Heart right ventricle (tissue), 16 donors: ENCODE measurements around the gene FAM229A. TPM values are rescaled to one million over a fixed set of nuclear protein-coding genes. Genes with fewer than 3 reads are reported as not detected.
A peak's percentile ranks its signal among the peaks of the same experiment; 100 is the strongest.
"Not testable (repeated sequence)": the region's sequence is repeated elsewhere in the genome, so short reads cannot be mapped to it uniquely, and the experiment has no call there.

ENCODE experiments used
- ATAC-seq, 8 donors: fragments of 200-7000 bp; cut with Tn5 transposase; one replicate each; pipeline ENCODE4 v1.9.1; 2020; ENCODE audit warnings: mild to moderate bottlenecking in 8 of 8, moderate library complexity in 8 of 8, moderate number of reproducible peaks in 1 of 8
- DNase-seq, 2 donors: peaks; one replicate each; pipeline ENCODE4 v3.0.0-alpha.2; 2020
- H3K27ac ChIP-seq, 10 donors: fragments of 200-600 bp; sonication (generic) in 2 of 10; one replicate each; pipeline versions ENCODE4 v1.5.0 to v1.8.0; 2020 to 2022; ENCODE audit warnings: mild to moderate bottlenecking in 3 of 10
- H3K27me3 ChIP-seq, 7 donors: fragments of 200-600 bp; one replicate each; pipeline ENCODE4 v1.8.0; 2021 to 2022; ENCODE audit warnings: mild to moderate bottlenecking in 2 of 7
- H3K36me3 ChIP-seq, 9 donors: fragments of 200-600 bp; sonication (generic) in 1 of 9; one replicate each; pipeline versions ENCODE4 v1.5.0 to v1.8.0; 2020 to 2022; ENCODE audit warnings: mild to moderate bottlenecking in 2 of 9
- H3K4me1 ChIP-seq, 9 donors: fragments of 200-600 bp; sonication (generic) in 1 of 9; one replicate each; pipeline versions ENCODE4 v1.5.0 to v1.8.0; 2020 to 2022; ENCODE audit warnings: mild to moderate bottlenecking in 4 of 9
- H3K4me3 ChIP-seq, 10 donors: fragments of 200-600 bp; sonication (generic) in 2 of 10; one replicate each; pipeline versions ENCODE4 v1.5.0 to v1.8.0; 2020 to 2022; ENCODE audit warnings: mild to moderate bottlenecking in 7 of 10, moderate library complexity in 2 of 10
- H3K9me3 ChIP-seq, 11 donors: fragments of 200-600 bp in 10 of 11; sonication (generic) in 2 of 11; one replicate each; pipeline versions ENCODE4 v1.5.0 to v1.8.0; 2013 to 2022; ENCODE audit warnings: mild to moderate bottlenecking in 2 of 11, control low read depth in 1 of 11, moderate library complexity in 1 of 11
- WGBS, 2 donors: extraction: QIAGEN DNeasy Blood & Tissue Kit; methylation state at CpG; one replicate each; pipeline ENCODE4 v1.1.7; 2013; ENCODE audit warnings: inconsistent platforms in 1 of 2; 5-methylcytosine and 5-hydroxymethylcytosine counted together
- intact Hi-C, 10 donors: fragments of 100-400 bp; cut with DNase I; formaldehyde crosslinking; loops; one replicate each; pipeline versions ENCODE4 v1.11.1 to v1.14.2; 2022
- polyA plus RNA-seq, 2 donors: library from polyadenylated mRNA; stranded (reverse); fragments of 200-250 nt; gene quantifications; one replicate each; pipeline ENCODE4 v1.2.3, GENCODE V29; 2013
- total RNA-seq, 10 donors: library from RNA; stranded (reverse); fragmentation: NEBNext Ultra II Directional in 3 of 10; extraction: Animal tissue kit (Norgen Biotek cat#: 25700) in 3 of 10; gene quantifications; one replicate each; pipeline versions ENCODE4 v1.2.1 to v1.2.4, GENCODE V29; 2021 to 2023
- TF ChIP-seq, protein P1 (sequence below), 9 donors: fragments of 200-600 bp; sonication (generic) in 2 of 9; IDR thresholded peaks; one replicate each; pipeline versions ENCODE4 v1.5.0 to v1.8.0; 2021 to 2022; ENCODE audit warnings: antibody characterized with exemption in 9 of 9, mild to moderate bottlenecking in 5 of 9, moderate library complexity in 1 of 9
- donor health status: Arrhythmogenic right ventricular cardiomyopathy.
- donor health status: ischemic (EF 13 %, LVEDD 7.1; RV severe dilation, severe dysfunction).
- donor health status: healthy with polysubstance abuse.
- donor health status: DM: no; HTN: yes; CAD: no.
- donor health status: DM: no; HTN: no; CAD: no.
- donor health status: ischemic (EF 25% LVEDD 6.9; RV normal size, moderate dysfunction).
- donor health status: ischemic (EF 25% LVEDD 5.7; RV mildly dilated, moderate dysfunction).
- donor health status: healthy.
- donor health status: DM: yes; HTN: yes; CAD: no.
- donor health status: Ischemic cardiomyopathy.
- donor health status: ischemic (EF 35%, LVEDD 5.7; RV mildly dilated, moderate dysfunction).
- donor health status: nonischemic (EF 11% LVEDD 7.7; RV severe dilation, severe dysfunction).
- donor health status: DM: yes; HTN: yes; CAD: no.
- donor health status: PGD.
- donor health status: ischemic (EF 29% LVEDD 5.4; RV normal size, mild dysfunction).
- donor health status: nonischemic (EF 23%, LVEDD 6.1; RV moderate dilation, normal function).

FAM229A gene
- total and polyA plus RNA-seq, 12 donors, result 0.93 to 13.4 (median 2.3) TPM

DNA sequence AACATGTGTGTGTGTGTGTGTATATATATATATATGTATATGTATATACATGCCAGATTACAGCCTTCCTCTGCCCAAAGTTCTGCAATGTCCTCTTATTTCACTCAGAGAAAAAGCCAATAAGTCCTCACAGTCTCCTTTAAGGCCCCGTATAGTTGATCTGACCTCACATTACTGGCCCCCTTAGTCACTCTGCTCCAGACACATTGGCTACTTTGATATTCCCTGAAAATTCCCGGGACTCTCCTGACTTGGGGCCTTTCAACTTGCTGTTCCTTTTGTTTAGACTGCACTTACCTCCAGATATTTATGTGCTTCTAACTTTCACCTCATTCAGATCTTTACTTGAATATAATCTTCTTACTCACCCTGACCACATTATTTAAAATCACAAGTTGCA, 36.1 kb upstream of the FAM229A start:
- intact Hi-C loops, result loop anchor here in 2 of 10 donors (10.0 kb wide), 2 partner anchors 184 to 676 kb away; no protein-coding TSS in a partner anchor
- Histone ChIP-seq H3K4me3 (no peak overlapping the region), H3K4me1 (peaks cover 1 to 22% (median 8%) of the 10 kb centered on the region in 9 donors), H3K27me3 (no peaks in the 10 kb centered on the region), H3K27ac (no peak overlapping the region), H3K9me3 (no peaks in the 10 kb centered on the region), H3K36me3 (peaks cover 0 to under 1% (median 0%) of the 10 kb centered on the region in 9 donors)
- ATAC-seq (no peak), DNase-seq (no peak)
- 73 to 75% methylated on average over 2 of the region's 2 CpGs for WGBS, 2 donors
- TF ChIP-seq, protein P1, sequence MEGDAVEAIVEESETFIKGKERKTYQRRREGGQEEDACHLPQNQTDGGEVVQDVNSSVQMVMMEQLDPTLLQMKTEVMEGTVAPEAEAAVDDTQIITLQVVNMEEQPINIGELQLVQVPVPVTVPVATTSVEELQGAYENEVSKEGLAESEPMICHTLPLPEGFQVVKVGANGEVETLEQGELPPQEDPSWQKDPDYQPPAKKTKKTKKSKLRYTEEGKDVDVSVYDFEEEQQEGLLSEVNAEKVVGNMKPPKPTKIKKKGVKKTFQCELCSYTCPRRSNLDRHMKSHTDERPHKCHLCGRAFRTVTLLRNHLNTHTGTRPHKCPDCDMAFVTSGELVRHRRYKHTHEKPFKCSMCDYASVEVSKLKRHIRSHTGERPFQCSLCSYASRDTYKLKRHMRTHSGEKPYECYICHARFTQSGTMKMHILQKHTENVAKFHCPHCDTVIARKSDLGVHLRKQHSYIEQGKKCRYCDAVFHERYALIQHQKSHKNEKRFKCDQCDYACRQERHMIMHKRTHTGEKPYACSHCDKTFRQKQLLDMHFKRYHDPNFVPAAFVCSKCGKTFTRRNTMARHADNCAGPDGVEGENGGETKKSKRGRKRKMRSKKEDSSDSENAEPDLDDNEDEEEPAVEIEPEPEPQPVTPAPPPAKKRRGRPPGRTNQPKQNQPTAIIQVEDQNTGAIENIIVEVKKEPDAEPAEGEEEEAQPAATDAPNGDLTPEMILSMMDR (IDR thresholded peaks at IDR 0.05), result no peak

DNA sequence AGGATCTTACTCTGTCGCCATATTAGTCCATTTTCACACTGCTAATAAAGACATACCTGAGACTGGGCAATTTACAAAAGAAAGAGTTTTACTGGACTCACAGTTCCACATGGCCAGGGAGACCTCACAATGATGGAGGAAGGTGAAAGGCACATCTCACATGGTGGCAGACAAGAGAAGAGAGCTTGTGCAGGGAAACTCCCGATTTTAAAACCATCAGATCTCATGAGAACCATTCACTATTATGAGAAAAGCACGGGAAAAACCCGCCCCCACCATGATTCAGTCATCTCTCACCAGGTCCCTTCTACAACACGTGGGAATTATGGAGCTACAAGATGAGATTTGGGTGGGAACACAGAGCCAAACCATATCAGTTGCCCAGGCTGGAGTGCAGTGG, 34.2 kb upstream of the FAM229A start:
- Histone ChIP-seq H3K4me1 (peaks cover 7 to 41% (median 27%) of the 10 kb centered on the region in 9 donors), H3K36me3 (peaks cover 0 to 19% (median 0%) of the 10 kb centered on the region in 9 donors)
- not testable (repeated sequence) for H3K9me3 ChIP-seq, H3K27ac ChIP-seq, ATAC-seq, H3K4me3 ChIP-seq, H3K27me3 ChIP-seq, DNase-seq
- intact Hi-C loops, result loop anchor here in 2 of 10 donors (10.0 kb wide), 2 partner anchors 182 to 678 kb away; no protein-coding TSS in a partner anchor
- 88 to 94% methylated on average over 5 of the region's 5 CpGs for WGBS, 2 donors

DNA sequence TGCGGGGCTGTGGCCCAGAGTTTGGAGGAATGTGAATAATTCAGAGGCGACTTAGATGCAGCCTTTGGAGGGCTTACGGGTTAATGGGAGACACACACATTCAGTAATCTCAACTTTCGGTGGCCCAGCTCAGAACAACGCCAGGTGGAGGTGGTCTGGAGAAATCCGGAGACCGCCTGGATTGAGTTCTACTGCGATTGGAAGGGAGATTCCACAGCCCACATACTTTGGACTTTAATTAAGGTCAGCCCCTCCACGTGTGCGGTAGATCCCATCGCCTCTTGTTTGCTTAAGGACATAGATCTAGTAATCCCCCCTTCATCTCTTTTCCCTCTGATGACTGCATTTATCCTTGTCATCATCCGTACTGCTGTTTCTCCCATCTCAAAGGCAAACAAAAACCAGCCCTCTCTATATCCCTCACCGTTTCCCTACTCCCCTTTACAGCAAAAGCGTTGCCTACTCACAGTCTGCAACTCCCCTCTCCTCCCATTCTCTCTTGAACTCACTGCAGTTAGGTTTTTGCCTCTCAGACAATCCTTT, 32.7 kb upstream of the FAM229A start:
- DNase-seq, result no peak
- Histone ChIP-seq H3K4me3 (peak overlapping the region; percentile 59 to 90 (median 86)), H3K27me3 (no peaks in the 10 kb centered on the region), H3K9me3 (no peaks in the 10 kb centered on the region), H3K27ac (peak overlapping the region; percentile 84 to 97 (median 90)), H3K36me3 (peaks cover 0 to 34% (median 5%) of the 10 kb centered on the region in 9 donors), H3K4me1 (peaks cover 7 to 47% (median 33%) of the 10 kb centered on the region in 9 donors)
- peak in 3 of 8 donors; percentile 2 to 7 (median 4) for ATAC-seq
- 1% methylated on average over 14 of the region's 14 CpGs for WGBS, 2 donors
- TF ChIP-seq, protein P1 (IDR thresholded peaks at IDR 0.05), result no peak
- intact Hi-C loops, result loop anchor here in 3 of 10 donors (5.0 to 10.0 kb wide), 4 partner anchors 43 to 680 kb away; partner anchors contain the start of gene MARCKSL1 (in 1 of the 3)

- 0 to 1% methylated on average over 48 of the region's 48 CpGs for WGBS, 2 donors
- Histone ChIP-seq H3K36me3 (peaks cover 0 to 41% (median 5%) of the 10 kb centered on the region in 9 donors), H3K4me1 (peaks cover 7 to 48% (median 33%) of the 10 kb centered on the region in 9 donors), H3K4me3 (peak within 1 kb of the TSS; percentile 59 to 90 (median 86)), H3K27me3 (no peaks in the 10 kb centered on the region), H3K27ac (peak within 1 kb of the TSS; percentile 84 to 97 (median 92)), H3K9me3 (no peaks in the 10 kb centered on the region)
- ATAC-seq (peak; percentile 98 to 99 (median 99)), DNase-seq (peak; percentile 98 to 99)
- intact Hi-C loops, result loop anchor here in 3 of 10 donors (5.0 to 10.0 kb wide), 4 partner anchors 42 to 680 kb away; partner anchors contain the start of gene MARCKSL1 (in 1 of the 3)
- TF ChIP-seq, protein P1 (IDR thresholded peaks at IDR 0.05), result peak in 1 of 9 donors; percentile 8
Measured at GRCh38 chr1:32394141-32394889, 32.0 kb upstream of the FAM229A start, which contains the start of gene BSDC1. BSDC1 (minus strand) TSS chr1:32394441; CDS start chr1:32394414, 27 bp downstream.
